Epithelial cell of proximal tubule (primary cell): ENCODE results near the gene ASB9. TPM values are rescaled to one million over a fixed set of nuclear protein-coding genes. Genes with fewer than 3 reads are reported as not detected.

ENCODE experiments used
- DNase-seq: peaks from one replicate; pipeline ENCODE4 v3.0.0-alpha.2; 2011; ENCODE audit warnings: low read depth
- H3K4me3 ChIP-seq: 2 replicates; pipeline ENCODE4 v1.5.1; 2011; ENCODE audit warnings: low read depth, mild to moderate bottlenecking, low read length
- total RNA-seq: library from RNA; depleted of rRNA; stranded (reverse); fragments of >200 nt; gene quantifications from 2 replicates; pipeline ENCODE4 v1.2.3, GENCODE V29; 2015
- TF ChIP-seq, protein P1 (sequence below): conservative IDR thresholded peaks from 2 replicates; pipeline ENCODE4 v1.5.1; 2012; ENCODE audit warnings: low read depth, mild to moderate bottlenecking, low read length

ASB9 gene
- total RNA-seq, 1 donor from 2014 or later = 6.3 TPM

DNA sequence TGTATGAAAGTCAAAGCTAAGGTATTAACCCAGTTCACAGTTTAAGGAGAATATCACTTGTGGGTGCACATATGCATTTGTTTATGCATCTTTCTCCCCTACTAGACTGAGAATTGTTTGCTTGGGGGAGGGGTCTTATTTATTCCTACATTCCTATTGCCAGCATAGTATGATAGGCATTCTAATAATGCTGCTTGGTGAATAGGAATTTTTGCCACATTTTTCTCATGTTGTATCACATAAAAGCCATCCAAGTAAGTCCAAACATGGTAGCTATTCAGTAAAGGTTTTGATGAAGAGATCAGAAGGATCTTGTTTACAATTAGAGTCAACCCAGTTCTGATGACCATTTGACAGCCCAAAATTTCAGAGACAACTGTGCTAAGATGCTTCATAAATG lies 48.6 kb downstream of the ASB9 start:
- TF ChIP-seq, protein P1, sequence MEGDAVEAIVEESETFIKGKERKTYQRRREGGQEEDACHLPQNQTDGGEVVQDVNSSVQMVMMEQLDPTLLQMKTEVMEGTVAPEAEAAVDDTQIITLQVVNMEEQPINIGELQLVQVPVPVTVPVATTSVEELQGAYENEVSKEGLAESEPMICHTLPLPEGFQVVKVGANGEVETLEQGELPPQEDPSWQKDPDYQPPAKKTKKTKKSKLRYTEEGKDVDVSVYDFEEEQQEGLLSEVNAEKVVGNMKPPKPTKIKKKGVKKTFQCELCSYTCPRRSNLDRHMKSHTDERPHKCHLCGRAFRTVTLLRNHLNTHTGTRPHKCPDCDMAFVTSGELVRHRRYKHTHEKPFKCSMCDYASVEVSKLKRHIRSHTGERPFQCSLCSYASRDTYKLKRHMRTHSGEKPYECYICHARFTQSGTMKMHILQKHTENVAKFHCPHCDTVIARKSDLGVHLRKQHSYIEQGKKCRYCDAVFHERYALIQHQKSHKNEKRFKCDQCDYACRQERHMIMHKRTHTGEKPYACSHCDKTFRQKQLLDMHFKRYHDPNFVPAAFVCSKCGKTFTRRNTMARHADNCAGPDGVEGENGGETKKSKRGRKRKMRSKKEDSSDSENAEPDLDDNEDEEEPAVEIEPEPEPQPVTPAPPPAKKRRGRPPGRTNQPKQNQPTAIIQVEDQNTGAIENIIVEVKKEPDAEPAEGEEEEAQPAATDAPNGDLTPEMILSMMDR = no peak
- no peak for DNase-seq
- no peak overlapping the region for H3K4me3 ChIP-seq

DNA sequence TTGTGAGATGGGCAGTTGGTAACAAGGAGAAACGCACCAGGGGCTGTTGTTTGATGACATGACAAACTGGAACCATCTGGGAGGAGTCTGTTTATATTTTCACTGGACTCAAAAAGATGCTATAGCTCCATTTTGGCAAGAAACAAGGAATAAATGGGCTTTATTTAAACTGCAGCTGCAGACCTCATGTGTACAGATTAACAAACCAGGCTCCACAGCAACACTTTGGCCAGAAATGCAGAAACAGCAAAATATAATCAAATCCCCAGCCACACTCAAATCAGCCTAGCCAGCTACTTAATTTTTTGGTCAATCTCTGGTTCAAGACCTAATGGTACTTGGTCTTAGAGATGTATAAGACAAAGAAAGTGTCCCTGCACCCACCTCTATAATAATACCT lies 52.7 kb downstream of the ASB9 start:
- TF ChIP-seq, protein P1 = no peak
- H3K4me3 ChIP-seq = no peak overlapping the region
- DNase-seq = no peak

DNA sequence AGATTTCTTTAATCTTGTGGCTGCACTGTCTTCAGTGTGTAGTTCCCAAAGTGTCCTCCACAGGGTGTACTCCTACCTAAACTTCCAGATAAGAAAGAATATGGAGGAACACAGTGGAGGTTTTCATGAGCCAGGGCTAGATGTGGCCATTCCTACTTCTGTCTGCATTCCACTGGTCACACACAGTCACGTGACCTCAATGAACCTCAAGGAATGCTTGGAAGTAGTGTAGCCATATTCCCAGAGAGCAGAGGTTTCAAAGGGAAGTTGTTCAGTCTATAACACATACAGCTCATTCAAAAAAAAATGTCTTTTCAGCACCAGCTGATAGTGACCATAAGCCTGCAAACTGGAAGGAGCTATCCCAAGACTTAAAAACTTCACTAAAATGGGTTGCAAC lies 53.6 kb downstream of the ASB9 start:
- no peak overlapping the region for H3K4me3 ChIP-seq
- DNase-seq = no peak
- TF ChIP-seq, protein P1 = no peak

DNA sequence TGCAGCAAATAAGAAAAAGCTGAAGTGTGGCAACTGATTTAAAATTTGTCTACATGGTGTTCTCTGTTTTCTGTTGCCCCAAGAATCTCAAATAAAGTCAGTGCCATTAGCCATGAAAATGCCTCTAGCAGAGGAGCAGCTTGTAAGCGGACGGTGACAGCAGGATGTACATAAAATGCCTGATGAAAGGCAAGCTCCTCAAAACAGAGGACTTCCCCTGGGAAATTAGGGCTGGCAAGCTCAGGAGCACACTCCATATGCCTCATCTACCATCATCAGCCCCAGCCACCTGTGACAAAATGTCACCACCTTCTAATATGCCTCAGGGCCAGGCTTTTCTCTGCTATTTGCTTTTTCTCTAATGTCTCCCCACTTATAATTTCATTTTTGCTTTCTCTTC lies 54.5 kb downstream of the ASB9 start:
- TF ChIP-seq, protein P1 = no peak
- H3K4me3 ChIP-seq = no peak overlapping the region
- no peak for DNase-seq

DNA sequence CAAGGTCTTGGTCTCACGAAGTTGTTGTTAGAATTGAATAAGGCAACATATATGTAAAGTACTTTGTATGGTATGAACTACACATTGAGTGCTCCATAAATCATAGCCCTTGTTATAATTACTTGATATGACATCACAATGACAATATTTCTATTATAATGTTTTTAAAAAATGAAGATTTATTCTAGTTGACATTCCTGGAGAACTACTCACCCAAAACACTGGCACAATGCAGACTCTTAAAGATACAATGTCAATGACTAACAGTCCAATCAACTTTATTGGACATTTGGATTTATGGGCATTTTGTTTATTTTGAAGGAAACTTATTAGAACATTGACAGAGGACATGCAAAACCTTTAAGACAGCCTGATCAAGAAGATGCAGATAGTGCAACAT lies 55.3 kb downstream of the ASB9 start:
- H3K4me3 ChIP-seq = no peak overlapping the region
- TF ChIP-seq, protein P1 = no peak
- DNase-seq = no peak

DNA sequence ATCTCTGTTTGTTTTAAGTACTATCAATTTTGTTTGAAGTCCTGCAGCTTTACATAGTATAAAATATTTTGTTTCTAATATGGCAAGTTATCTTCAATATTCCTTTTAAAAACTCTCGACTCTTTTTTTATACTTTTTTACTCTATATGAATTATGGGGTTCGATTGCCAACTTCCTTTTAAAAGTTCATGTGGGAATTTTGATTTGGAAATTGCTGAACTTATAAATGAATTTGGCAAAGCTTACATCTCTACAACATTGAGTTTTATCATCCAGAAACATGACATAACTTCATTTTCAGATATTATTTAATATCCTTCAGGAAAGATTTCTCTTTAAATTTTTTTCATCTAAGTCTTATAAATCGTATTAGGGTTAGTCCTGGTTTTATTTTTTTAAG lies 60.8 kb downstream of the ASB9 start:
- no peak overlapping the region for H3K4me3 ChIP-seq
- no peak for DNase-seq
- TF ChIP-seq, protein P1 = no peak

DNA sequence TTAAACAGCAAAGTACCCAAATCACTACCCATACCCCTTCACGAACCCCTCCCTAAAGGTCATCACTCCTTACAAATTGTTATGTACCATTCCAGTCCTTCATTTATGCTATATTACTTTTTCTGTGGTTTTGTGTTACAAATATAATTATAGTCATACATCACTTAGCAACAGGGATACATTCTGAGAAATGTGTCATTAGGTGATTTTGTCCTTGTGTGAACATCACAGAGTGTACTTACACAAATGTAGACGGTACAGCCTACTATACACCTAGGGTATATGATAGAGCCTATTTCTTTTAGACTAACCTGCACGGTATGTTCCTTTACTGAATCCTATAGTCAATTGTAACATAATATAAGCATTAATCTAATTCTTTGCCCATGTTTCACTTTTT lies 61.9 kb downstream of the ASB9 start:
- no peak overlapping the region for H3K4me3 ChIP-seq
- no peak for DNase-seq
- TF ChIP-seq, protein P1 = no peak
